Breast epithelium (tissue), 3 donors: ENCODE results near the gene TBC1D10B.
A peak's percentile ranks its signal among the peaks of the same experiment; 100 is the strongest.

Experiments
- CTCF ChIP-seq, 3 donors: fragments of 450-650 bp; IDR thresholded peaks; one replicate each; pipeline ENCODE4 v1.5.1; 2016 to 2017; ENCODE audit warnings: antibody characterized with exemption in 3 of 3, mild to moderate bottlenecking in 3 of 3, moderate library complexity in 3 of 3
- POLR2A ChIP-seq: fragments of 450-650 bp; IDR thresholded peaks from one replicate; pipeline ENCODE4 v1.6.1; 2016; ENCODE audit warnings: antibody characterized with exemption, mild to moderate bottlenecking, moderate library complexity
- POLR2AphosphoS5 ChIP-seq, 3 donors: sonication (generic); formaldehyde crosslinking; IDR thresholded peaks; one replicate each; pipeline ENCODE4 v1.6.1; 2017; ENCODE audit warnings: antibody characterized with exemption in 3 of 3

- TF ChIP-seq CTCF (IDR thresholded peaks at IDR 0.05) (no peak), POLR2A (no peak), POLR2AphosphoS5 (IDR thresholded peaks at IDR 0.05) (peak; percentile 56 to 80 (median 69))
Measured at GRCh38 chr16:30417529-30418349, 47.4 kb upstream of the TBC1D10B start.
